HEK293 (cell line): Measurements from ENCODE around the gene SLC14A1.

Experiments used
- CTCF ChIP-seq: fragments of 450-650 bp; formaldehyde crosslinking; IDR thresholded peaks from 2 replicates; pipeline ENCODE4 v1.5.1; 2016; ENCODE audit warnings: missing biosample characterization, missing genetic modification characterization
- SP2 ChIP-seq: fragments of 450-650 bp; formaldehyde crosslinking; IDR thresholded peaks from 2 replicates; pipeline ENCODE4 v1.5.1; 2016; ENCODE audit warnings: missing biosample characterization, missing genetic modification characterization
- ZNF10 ChIP-seq: fragments of 450-650 bp; formaldehyde crosslinking; IDR thresholded peaks from 2 replicates; pipeline ENCODE4 v1.5.1; 2017; ENCODE audit warnings: missing biosample characterization, missing genetic modification characterization
- ZNF169 ChIP-seq: fragments of 450-650 bp; formaldehyde crosslinking; IDR thresholded peaks from 2 replicates; pipeline ENCODE4 v1.5.1; 2016; ENCODE audit warnings: missing biosample characterization, missing genetic modification characterization
- ZNF529 ChIP-seq: fragments of 450-650 bp; formaldehyde crosslinking; IDR thresholded peaks from 2 replicates; pipeline ENCODE4 v1.5.1; 2017; ENCODE audit warnings: missing genetic modification characterization, missing biosample characterization; ENCODE audit not compliant: insufficient replicate concordance
- ZNF558 ChIP-seq: fragments of 450-650 bp; formaldehyde crosslinking; IDR thresholded peaks from 2 replicates; pipeline ENCODE4 v1.5.1; 2016; ENCODE audit warnings: missing biosample characterization, missing genetic modification characterization
- ZNF561 ChIP-seq: fragments of 450-650 bp; IDR thresholded peaks from 2 replicates; pipeline ENCODE4 v1.5.1; 2018; ENCODE audit warnings: missing biosample characterization, missing genetic modification characterization, borderline replicate concordance
- ZNF626 ChIP-seq: fragments of 450-650 bp; sonication (Bioruptor Pico); formaldehyde crosslinking; IDR thresholded peaks from 2 replicates; pipeline ENCODE4 v1.5.1; 2018; ENCODE audit warnings: missing biosample characterization, missing genetic modification characterization, inconsistent platforms
- TF ChIP-seq, protein P1 (sequence below): fragments of 450-650 bp; formaldehyde crosslinking; IDR thresholded peaks from 2 replicates; pipeline ENCODE4 v1.5.1; 2016; ENCODE audit warnings: missing biosample characterization, missing genetic modification characterization

DNA sequence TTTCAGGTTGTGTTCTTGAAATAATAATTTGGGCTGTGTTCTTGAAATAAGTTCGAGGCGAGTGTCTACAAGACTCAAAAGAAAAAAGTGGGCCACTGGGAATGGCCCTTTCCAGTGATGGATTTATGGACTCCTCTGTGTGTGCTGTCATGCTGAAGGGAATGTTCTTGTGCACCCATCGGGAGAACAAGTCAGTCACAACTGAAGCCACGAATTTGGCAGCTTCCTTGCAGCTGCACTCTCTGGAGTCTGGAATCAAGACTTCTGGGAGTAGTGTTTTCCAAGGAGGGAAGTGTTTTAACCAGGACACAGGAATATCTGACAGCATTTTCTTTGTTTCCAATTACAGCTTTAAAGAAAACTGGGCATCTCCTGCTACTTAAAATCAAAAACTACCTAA lies 620 bp downstream of the SLC14A1 start:
- no peak for TF ChIP-seq CTCF (tag by site-specific recombination)
- TF ChIP-seq ZNF169 (tag by site-specific recombination) = no peak
- no peak for TF ChIP-seq ZNF561 (tag by site-specific recombination)
- TF ChIP-seq, protein P1, sequence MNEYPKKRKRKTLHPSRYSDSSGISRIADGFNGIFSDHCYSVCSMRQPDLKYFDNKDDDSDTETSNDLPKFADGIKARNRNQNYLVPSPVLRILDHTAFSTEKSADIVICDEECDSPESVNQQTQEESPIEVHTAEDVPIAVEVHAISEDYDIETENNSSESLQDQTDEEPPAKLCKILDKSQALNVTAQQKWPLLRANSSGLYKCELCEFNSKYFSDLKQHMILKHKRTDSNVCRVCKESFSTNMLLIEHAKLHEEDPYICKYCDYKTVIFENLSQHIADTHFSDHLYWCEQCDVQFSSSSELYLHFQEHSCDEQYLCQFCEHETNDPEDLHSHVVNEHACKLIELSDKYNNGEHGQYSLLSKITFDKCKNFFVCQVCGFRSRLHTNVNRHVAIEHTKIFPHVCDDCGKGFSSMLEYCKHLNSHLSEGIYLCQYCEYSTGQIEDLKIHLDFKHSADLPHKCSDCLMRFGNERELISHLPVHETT (tag by site-specific recombination) = no peak
- TF ChIP-seq ZNF626 (tag by site-specific recombination) = no peak
- TF ChIP-seq ZNF558 (tag by site-specific recombination) = no peak
- no peak for TF ChIP-seq SP2 (tag by site-specific recombination)
- no peak for TF ChIP-seq ZNF529 (tag by site-specific recombination)
- TF ChIP-seq ZNF10 (tag by site-specific recombination) = no peak
